OCI-LY3 (cell line): ENCODE measurements around the gene CP.

ENCODE experiments used
- H2AFZ ChIP-seq: fragments of 200-600, 300-600 bp; shearing (Covaris generic); 2 replicates; pipeline ENCODE4 v1.6.0; 2014; ENCODE audit warnings: antibody characterized with exemption, low read depth, low read length
- H3K27ac ChIP-seq: fragments of 200-600, 300-600 bp; sonication (generic); 2 replicates; pipeline ENCODE4 v1.5.1; 2014; ENCODE audit warnings: mild to moderate bottlenecking, low read length, moderate library complexity, mixed read lengths
- H3K27me3 ChIP-seq: fragments of 200-600, 300-600 bp; sonication (generic); 2 replicates; pipeline ENCODE4 v1.6.1; 2014; ENCODE audit warnings: low read depth, low read length, mixed read lengths
- H3K36me3 ChIP-seq: fragments of 200-600, 300-600 bp; sonication (generic); replicated peaks from 2 replicates; pipeline ENCODE3; 2014; ENCODE audit warnings: low read depth, low read length, mixed read lengths
- H3K4me1 ChIP-seq: fragments of 300-600, 200-600 bp; sonication (generic); 2 replicates; pipeline ENCODE4 v1.6.1; 2014; ENCODE audit warnings: low read length, mixed read lengths
- H3K4me2 ChIP-seq: fragments of 200-600, 300-600 bp; sonication (generic); 2 replicates; pipeline ENCODE4 v1.6.1; 2014; ENCODE audit warnings: low read length, mixed read lengths
- H3K4me3 ChIP-seq: fragments of 300-600, 200-600 bp; sonication (generic); 2 replicates; pipeline ENCODE4 v1.5.1; 2014; ENCODE audit warnings: antibody characterized with exemption, mild to moderate bottlenecking, low read length, moderate library complexity
- H3K79me2 ChIP-seq: fragments of 300-600, 200-600 bp; shearing (Covaris generic); 2 replicates; pipeline ENCODE4 v1.6.1; 2014; ENCODE audit warnings: mild to moderate bottlenecking, low read length, mixed read lengths
- H3K9ac ChIP-seq: fragments of 300-600, 200-600 bp; shearing (Covaris generic); 2 replicates; pipeline ENCODE4 v1.6.0; 2014; ENCODE audit warnings: mild to moderate bottlenecking, low read length, moderate library complexity
- H3K9me3 ChIP-seq: fragments of 200-600, 300-600 bp; shearing (Covaris generic); 2 replicates; pipeline ENCODE4 v1.6.1; 2014; ENCODE audit warnings: low read length, mixed read lengths; ENCODE audit not compliant: insufficient read depth
- H4K20me1 ChIP-seq: fragments of 200-600, 300-600 bp; sonication (generic); 2 replicates; pipeline ENCODE4 v1.6.1; 2016; ENCODE audit warnings: low read length, mixed read lengths; ENCODE audit not compliant: insufficient read depth
- EZH2phosphoT487 ChIP-seq: fragments of 200-600 bp; shearing (Covaris generic); IDR thresholded peaks from 2 replicates; pipeline ENCODE4 v1.6.1; 2018; ENCODE audit warnings: antibody characterized with exemption, mixed run types, low read depth
- TF ChIP-seq, protein P1 (sequence below): fragments of 200-600, 300-600 bp; sonication (generic); IDR thresholded peaks from 2 replicates; pipeline ENCODE4 v1.5.1; 2014; ENCODE audit warnings: antibody characterized with exemption, low read length, low read depth

CP gene

DNA sequence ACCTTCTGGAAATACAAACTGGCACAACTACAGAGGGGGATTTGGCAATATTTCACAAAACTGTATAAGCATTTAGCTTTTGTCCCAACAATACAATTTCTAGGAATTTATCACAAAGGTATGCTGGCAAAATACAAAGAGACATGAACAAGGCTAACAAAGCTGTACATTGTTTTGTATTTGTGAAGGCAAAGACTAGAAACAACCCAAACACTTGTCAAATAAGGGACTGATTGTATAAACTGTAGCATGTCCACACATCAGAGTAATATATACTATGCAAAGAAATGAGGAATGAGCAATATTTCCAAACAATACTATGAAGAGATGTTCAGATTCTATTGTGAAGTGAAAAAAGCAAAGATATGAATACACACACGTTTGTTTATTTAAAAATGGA, 26.4 kb downstream of the CP start:
- Histone ChIP-seq H3K36me3 (no peaks in the 10 kb centered on the region), H2AFZ (no peak overlapping the region), H3K9me3 (no peaks in the 10 kb centered on the region), H3K4me1 (peaks cover 26% of the 10 kb centered on the region), H3K27ac (no peak overlapping the region), H3K4me3 (no peak overlapping the region), H3K79me2 (no peaks in the 10 kb centered on the region), H3K9ac (no peak overlapping the region), H4K20me1 (no peaks in the 10 kb centered on the region), H3K27me3 (peaks cover 9% of the 10 kb centered on the region; the same call in 1 of the 2 replicates), H3K4me2 (no peak overlapping the region)
- TF ChIP-seq, protein P1, sequence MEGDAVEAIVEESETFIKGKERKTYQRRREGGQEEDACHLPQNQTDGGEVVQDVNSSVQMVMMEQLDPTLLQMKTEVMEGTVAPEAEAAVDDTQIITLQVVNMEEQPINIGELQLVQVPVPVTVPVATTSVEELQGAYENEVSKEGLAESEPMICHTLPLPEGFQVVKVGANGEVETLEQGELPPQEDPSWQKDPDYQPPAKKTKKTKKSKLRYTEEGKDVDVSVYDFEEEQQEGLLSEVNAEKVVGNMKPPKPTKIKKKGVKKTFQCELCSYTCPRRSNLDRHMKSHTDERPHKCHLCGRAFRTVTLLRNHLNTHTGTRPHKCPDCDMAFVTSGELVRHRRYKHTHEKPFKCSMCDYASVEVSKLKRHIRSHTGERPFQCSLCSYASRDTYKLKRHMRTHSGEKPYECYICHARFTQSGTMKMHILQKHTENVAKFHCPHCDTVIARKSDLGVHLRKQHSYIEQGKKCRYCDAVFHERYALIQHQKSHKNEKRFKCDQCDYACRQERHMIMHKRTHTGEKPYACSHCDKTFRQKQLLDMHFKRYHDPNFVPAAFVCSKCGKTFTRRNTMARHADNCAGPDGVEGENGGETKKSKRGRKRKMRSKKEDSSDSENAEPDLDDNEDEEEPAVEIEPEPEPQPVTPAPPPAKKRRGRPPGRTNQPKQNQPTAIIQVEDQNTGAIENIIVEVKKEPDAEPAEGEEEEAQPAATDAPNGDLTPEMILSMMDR, result no peak
- no peak for TF ChIP-seq EZH2phosphoT487

DNA sequence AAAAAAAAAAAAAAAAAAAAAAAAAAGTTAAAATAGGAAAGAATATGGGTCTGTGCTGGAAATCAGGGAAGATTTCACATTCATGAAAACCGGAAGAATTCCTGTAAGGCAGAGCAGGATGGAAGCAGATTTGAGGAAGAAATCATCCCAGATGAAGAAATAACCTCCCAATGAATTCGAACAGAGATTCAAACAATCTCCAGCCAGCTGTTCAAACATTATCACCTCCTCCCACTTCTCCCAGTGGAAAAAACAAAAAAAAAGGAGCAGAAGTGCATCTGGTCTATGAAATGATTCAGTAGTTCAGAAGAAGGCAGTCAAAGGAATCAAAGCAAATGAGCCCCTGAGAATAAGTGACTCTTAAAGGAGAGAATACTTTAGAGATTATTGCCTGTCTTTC, 33.1 kb downstream of the CP start:
- Histone ChIP-seq H3K9ac (no peak overlapping the region), H3K4me1 (no peaks in the 10 kb centered on the region), H3K36me3 (no peaks in the 10 kb centered on the region), H3K9me3 (no peaks in the 10 kb centered on the region), H3K27me3 (no peaks in the 10 kb centered on the region), H2AFZ (no peak overlapping the region), H3K27ac (no peak overlapping the region), H3K79me2 (no peaks in the 10 kb centered on the region), H3K4me3 (no peak overlapping the region), H4K20me1 (no peaks in the 10 kb centered on the region), H3K4me2 (no peak overlapping the region)
- TF ChIP-seq EZH2phosphoT487, result no peak
- TF ChIP-seq, protein P1, result no peak

DNA sequence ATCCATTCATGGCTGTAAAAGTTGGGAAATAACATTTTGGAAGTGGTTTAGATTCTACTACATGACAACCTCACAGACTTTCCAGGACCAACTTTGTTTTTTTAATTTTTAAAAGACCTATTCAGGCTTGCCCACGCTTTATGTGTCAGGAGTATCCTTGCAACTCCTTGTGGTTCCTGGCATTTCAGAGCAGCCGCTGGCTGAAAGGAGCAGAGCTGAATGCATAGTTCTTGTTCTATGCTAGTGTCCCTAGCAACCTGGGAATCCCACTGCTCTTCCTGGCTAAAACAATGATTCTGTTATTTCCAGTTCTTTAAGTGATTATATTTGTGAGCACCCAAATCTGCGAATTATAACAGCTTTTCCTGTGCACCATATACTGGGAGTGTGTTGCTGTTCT, 34.9 kb downstream of the CP start:
- H3K9me3 ChIP-seq, result no peaks in the 10 kb centered on the region
- no peak overlapping the region for H3K27ac ChIP-seq
- no peaks in the 10 kb centered on the region for H3K4me1 ChIP-seq
- H3K9ac ChIP-seq, result no peak overlapping the region
- H3K27me3 ChIP-seq, result no peaks in the 10 kb centered on the region
- H2AFZ ChIP-seq, result no peak overlapping the region
- no peak overlapping the region for H3K4me3 ChIP-seq
- H4K20me1 ChIP-seq, result no peaks in the 10 kb centered on the region
- H3K36me3 ChIP-seq, result no peaks in the 10 kb centered on the region
- no peaks in the 10 kb centered on the region for H3K79me2 ChIP-seq
- H3K4me2 ChIP-seq, result no peak overlapping the region
- TF ChIP-seq, protein P1, result no peak
- no peak for TF ChIP-seq EZH2phosphoT487

DNA sequence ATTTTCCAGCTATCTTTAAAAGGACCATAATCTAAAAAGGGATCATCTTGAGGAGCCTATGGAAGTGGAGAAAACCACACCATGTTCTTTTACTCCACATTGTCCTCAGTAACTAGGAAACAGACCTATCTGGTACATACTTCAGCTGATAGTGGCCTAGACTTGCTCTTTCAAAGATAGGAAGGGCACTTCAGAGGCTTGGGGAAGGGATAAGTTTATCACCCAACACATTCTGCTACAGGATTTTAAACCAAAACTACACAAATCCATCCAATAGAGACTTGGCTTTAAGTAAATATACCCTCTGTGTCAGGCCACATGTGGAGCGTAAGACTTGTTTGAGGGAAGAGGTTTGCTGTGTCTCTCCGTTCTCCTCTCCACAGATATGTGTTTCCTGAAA, 35.4 kb downstream of the CP start:
- Histone ChIP-seq H3K27me3 (no peaks in the 10 kb centered on the region), H3K4me1 (no peaks in the 10 kb centered on the region), H3K4me3 (no peak overlapping the region), H2AFZ (no peak overlapping the region), H3K9ac (no peak overlapping the region), H4K20me1 (no peaks in the 10 kb centered on the region), H3K27ac (no peak overlapping the region), H3K9me3 (no peaks in the 10 kb centered on the region), H3K36me3 (no peaks in the 10 kb centered on the region), H3K4me2 (no peak overlapping the region), H3K79me2 (no peaks in the 10 kb centered on the region)
- TF ChIP-seq EZH2phosphoT487, result no peak
- TF ChIP-seq, protein P1, result no peak
